Liver (tissue), 9 donors: ENCODE data around the gene PPFIA2. TPM values are rescaled to one million over a fixed set of nuclear protein-coding genes. Genes with fewer than 3 reads are reported as not detected.

Source experiments
- DNase-seq: peaks from one replicate; pipeline ENCODE4 v3.0.0-alpha.2; 2017; ENCODE audit warnings: low spot score
- H3K27ac ChIP-seq, 2 donors: one replicate each; pipeline ENCODE4 v1.7.0; 2013; ENCODE audit warnings: inconsistent platforms in 2 of 2, low read length in 2 of 2, control low read depth in 1 of 2, low read depth in 1 of 2, mild to moderate bottlenecking in 1 of 2
- H3K27me3 ChIP-seq, 4 donors: one replicate each; pipeline versions ENCODE4 v1.6.1 to v1.7.0; 2013; ENCODE audit warnings: low read length in 3 of 4, inconsistent platforms in 1 of 4, mild to moderate bottlenecking in 1 of 4, moderate library complexity in 1 of 4; ENCODE audit not compliant: control insufficient read depth in 4 of 4, insufficient read depth in 4 of 4
- H3K36me3 ChIP-seq, 4 donors: one replicate each; pipeline versions ENCODE4 v1.6.1 to v1.7.0; 2013; ENCODE audit warnings: low read length in 3 of 4, mild to moderate bottlenecking in 3 of 4, low read depth in 1 of 4, moderate library complexity in 1 of 4; ENCODE audit not compliant: control insufficient read depth in 4 of 4, insufficient read depth in 3 of 4
- H3K4me1 ChIP-seq, 4 donors: one replicate each; pipeline versions ENCODE4 v1.6.1 to v1.7.0; 2013; ENCODE audit warnings: low read length in 3 of 4, mild to moderate bottlenecking in 3 of 4, moderate library complexity in 1 of 4; ENCODE audit not compliant: control insufficient read depth in 4 of 4, insufficient read depth in 4 of 4
- H3K4me3 ChIP-seq, 3 donors: one replicate each; pipeline versions ENCODE4 v1.6.1 to v1.7.0; 2013; ENCODE audit warnings: low read length in 3 of 3, control low read depth in 1 of 3, low read depth in 1 of 3, mild to moderate bottlenecking in 1 of 3
- H3K9ac ChIP-seq, 2 donors: one replicate each; pipeline ENCODE4 v1.7.0; 2013; ENCODE audit warnings: low read length in 2 of 2, mild to moderate bottlenecking in 2 of 2, moderate library complexity in 2 of 2, control low read depth in 1 of 2, low read depth in 1 of 2
- H3K9me3 ChIP-seq, 4 donors: one replicate each; pipeline versions ENCODE4 v1.6.1 to v1.7.0; 2013; ENCODE audit warnings: low read length in 3 of 4; ENCODE audit not compliant: control insufficient read depth in 4 of 4
- ATF3 ChIP-seq: IDR thresholded peaks from 2 replicates; pipeline ENCODE4 v1.6.1; 2016; ENCODE audit warnings: antibody characterized with exemption
- CTCF ChIP-seq: fragments of 150-350 bp; IDR thresholded peaks from 2 replicates; pipeline ENCODE4 v1.5.1; 2017; ENCODE audit warnings: improper control_type of control experiment, low read depth, low read length; ENCODE audit not compliant: missing input control
- FOXA1 ChIP-seq: IDR thresholded peaks from 2 replicates; pipeline ENCODE4 v1.6.1; 2016; ENCODE audit warnings: antibody characterized with exemption
- FOXA2 ChIP-seq: IDR thresholded peaks from 2 replicates; pipeline ENCODE4 v1.6.1; 2016; ENCODE audit warnings: antibody characterized with exemption
- GABPA ChIP-seq, 2 donors: IDR thresholded peaks in 1 of 2; conservative IDR thresholded peaks in 1 of 2; 2 replicates each; pipeline ENCODE4 v1.6.1; 2016; ENCODE audit warnings: antibody characterized with exemption in 2 of 2, mild to moderate bottlenecking in 1 of 2, moderate library complexity in 1 of 2
- HNF4A ChIP-seq, 2 donors: conservative IDR thresholded peaks; 2 replicates each; pipeline ENCODE4 v1.6.1; 2016; ENCODE audit warnings: antibody characterized with exemption in 2 of 2, mild to moderate bottlenecking in 2 of 2
- HNF4G ChIP-seq: IDR thresholded peaks from 2 replicates; pipeline ENCODE4 v1.6.1; 2016; ENCODE audit warnings: antibody characterized with exemption
- JUND ChIP-seq, 2 donors: IDR thresholded peaks; 2 replicates each; pipeline ENCODE4 v1.6.1; 2016; ENCODE audit warnings: antibody characterized with exemption in 2 of 2
- MAX ChIP-seq: IDR thresholded peaks from 2 replicates; pipeline ENCODE4 v1.6.1; 2016; ENCODE audit warnings: antibody characterized with exemption
- NR2F2 ChIP-seq: IDR thresholded peaks from 2 replicates; pipeline ENCODE4 v1.6.1; 2016; ENCODE audit warnings: antibody characterized with exemption
- RAD21 ChIP-seq, 2 donors: IDR thresholded peaks; 2 replicates each; pipeline ENCODE4 v1.6.1; 2016; ENCODE audit warnings: antibody characterized with exemption in 2 of 2, mild to moderate bottlenecking in 2 of 2
- REST ChIP-seq: IDR thresholded peaks from 2 replicates; pipeline ENCODE4 v1.6.1; 2016; ENCODE audit warnings: antibody characterized with exemption, mild to moderate bottlenecking
- RXRA ChIP-seq, 2 donors: IDR thresholded peaks; 2 replicates each; pipeline ENCODE4 v1.6.1; 2017 to 2018; ENCODE audit warnings: antibody characterized with exemption in 2 of 2, mild to moderate bottlenecking in 1 of 2
- SP1 ChIP-seq: IDR thresholded peaks from 2 replicates; pipeline ENCODE4 v1.6.1; 2018; ENCODE audit warnings: antibody characterized with exemption, mild to moderate bottlenecking
- TAF1 ChIP-seq: conservative IDR thresholded peaks from 2 replicates; pipeline ENCODE4 v1.6.1; 2016; ENCODE audit warnings: antibody characterized with exemption, mild to moderate bottlenecking
- YY1 ChIP-seq: IDR thresholded peaks from 2 replicates; pipeline ENCODE4 v1.6.1; 2016; ENCODE audit warnings: antibody characterized with exemption, mild to moderate bottlenecking
- ZBTB33 ChIP-seq: IDR thresholded peaks from 2 replicates; pipeline ENCODE4 v1.6.1; 2016; ENCODE audit warnings: antibody characterized with exemption
- WGBS: extraction: QIAGEN DNeasy Blood & Tissue Kit; methylation state at CpG from one replicate; pipeline ENCODE4 v1.1.7; 2013; 5-methylcytosine and 5-hydroxymethylcytosine counted together
- polyA plus RNA-seq, 2 donors: library from polyadenylated mRNA; stranded (reverse) in 1 of 2; unstranded in 1 of 2; fragments of 200-250 nt in 1 of 2; fragments of >200 nt in 1 of 2; fragmentation: Nextera tagmentation in 1 of 2; extraction: Ambion mirVana in 1 of 2; gene quantifications; one replicate each; pipeline versions ENCODE4 v1.2.1 to v1.2.3, GENCODE V29; 2013 to 2015
- total RNA-seq, 2 donors: library from RNA; depleted of rRNA; stranded (reverse); fragments of >200 nt; gene quantifications; one replicate each; pipeline ENCODE4 v1.2.3, GENCODE V29; 2014
- donor health status: healthy.
- donor health status: healthy.
- donor health status: healthy.
- donor health status: healthy.
- donor health status: healthy.

PPFIA2 gene
- total and polyA plus RNA-seq, 4 donors = 0.05 to 0.50 (median 0.22) TPM; not detected in 1

- WGBS = 68% methylated on average over 1 of the region's 1 CpG
- no peak for DNase-seq
- Histone ChIP-seq H3K4me3 (no peak overlapping the region), H3K4me1 (no peaks in the 10 kb centered on the region), H3K27me3 (no peaks in the 10 kb centered on the region), H3K9me3 (no peaks in the 10 kb centered on the region), H3K9ac (no peak overlapping the region), H3K36me3 (peaks cover 0 to 5% (median under 1%) of the 10 kb centered on the region in 4 donors), H3K27ac (no peak overlapping the region)
- no peak for TF ChIP-seq FOXA1
- TF ChIP-seq TAF1 = no peak
- TF ChIP-seq GABPA (IDR thresholded peaks at IDR 0.05 in 1 of 2, conservative IDR thresholded peaks at IDR 0.05 in 1 of 2) = no peak
- TF ChIP-seq ATF3 = no peak
- no peak for TF ChIP-seq JUND (IDR thresholded peaks at IDR 0.05)
- TF ChIP-seq NR2F2 = no peak
- TF ChIP-seq RAD21 (IDR thresholded peaks at IDR 0.05) = no peak
- no peak for TF ChIP-seq HNF4G
- TF ChIP-seq HNF4A (conservative IDR thresholded peaks at IDR 0.05) = no peak
- TF ChIP-seq RXRA (IDR thresholded peaks at IDR 0.05) = no peak
- TF ChIP-seq SP1 = no peak
- no peak for TF ChIP-seq MAX
- TF ChIP-seq REST = no peak
- no peak for TF ChIP-seq CTCF
- no peak for TF ChIP-seq YY1
- no peak for TF ChIP-seq FOXA2
Measured at GRCh38 chr12:81221681-81222080, 537.5 kb downstream of the PPFIA2 start.

GRCh38 chr12:81216739-81217138 is 542.4 kb downstream of the PPFIA2 start:
- Histone ChIP-seq H3K36me3 (peaks cover 0 to 2% (median 1%) of the 10 kb centered on the region in 4 donors), H3K27ac (no peak overlapping the region), H3K9ac (no peak overlapping the region), H3K9me3 (no peaks in the 10 kb centered on the region), H3K27me3 (no peaks in the 10 kb centered on the region), H3K4me3 (no peak overlapping the region), H3K4me1 (no peaks in the 10 kb centered on the region)
- no peak for TF ChIP-seq YY1
- TF ChIP-seq GABPA (IDR thresholded peaks at IDR 0.05 in 1 of 2, conservative IDR thresholded peaks at IDR 0.05 in 1 of 2) = no peak
- TF ChIP-seq ZBTB33 = no peak
- no peak for TF ChIP-seq FOXA2
- TF ChIP-seq REST = no peak
- no peak for TF ChIP-seq RAD21 (IDR thresholded peaks at IDR 0.05)
- TF ChIP-seq TAF1 = no peak
- 82% methylated on average over 3 of the region's 3 CpGs for WGBS
- DNase-seq = no peak
